AG08396 (cell line): ENCODE measurements around the gene PPT1.

Experiments used
- DNase-seq: peaks from one replicate; pipeline ENCODE4 v3.0.0; 2012; ENCODE audit warnings: low spot score, mixed read lengths

Gene PPT1

GRCh38 chr1:40096977-40097782 lies at the start of gene PPT1:
TSS of gene PPT1 (minus strand) at chr1:40097252. CDS start at chr1:40097238, 14 bp downstream.
- peak; percentile 89 for DNase-seq

GRCh38 chr1:40143891-40144575 lies 47.0 kb upstream of the PPT1 start:
- peak; percentile 48 for DNase-seq

GRCh38 chr1:40141878-40142535 lies 45.0 kb upstream of the PPT1 start:
- no peak for DNase-seq

- peak; percentile 19 for DNase-seq
Observed at GRCh38 chr1:40140211-40140973, 43.3 kb upstream of the PPT1 start.

GRCh38 chr1:40133839-40134238 lies 36.8 kb upstream of the PPT1 start:
- no peak for DNase-seq

- DNase-seq, result no peak
Observed at GRCh38 chr1:40133312-40133665, 36.2 kb upstream of the PPT1 start.

GRCh38 chr1:40132383-40133311 lies 35.6 kb upstream of the PPT1 start:
- peak; percentile 21 for DNase-seq

GRCh38 chr1:40130892-40131291 lies 33.8 kb upstream of the PPT1 start:
- no peak for DNase-seq

- no peak for DNase-seq
Observed at GRCh38 chr1:40122855-40123254, 25.8 kb upstream of the PPT1 start.

GRCh38 chr1:40120128-40120527 lies 23.1 kb upstream of the PPT1 start:
- DNase-seq, result no peak

GRCh38 chr1:40114400-40114799 lies 17.3 kb upstream of the PPT1 start:
- DNase-seq, result no peak

GRCh38 chr1:40110389-40110788 lies 13.3 kb upstream of the PPT1 start:
- DNase-seq, result no peak

- DNase-seq, result no peak
Observed at GRCh38 chr1:40107290-40107959, 10.4 kb upstream of the PPT1 start.

GRCh38 chr1:40105028-40105427 lies 8.0 kb upstream of the PPT1 start:
- DNase-seq, result no peak

- no peak for DNase-seq
Observed at GRCh38 chr1:40102896-40103295, 5.8 kb upstream of the PPT1 start.

GRCh38 chr1:40102038-40102437 lies 5.0 kb upstream of the PPT1 start:
- DNase-seq, result no peak

GRCh38 chr1:40096646-40096976 lies 441 bp downstream of the PPT1 start:
- no peak for DNase-seq

GRCh38 chr1:40095806-40096205 lies 1.2 kb downstream of the PPT1 start:
- no peak for DNase-seq

GRCh38 chr1:40094466-40095110 lies 2.5 kb downstream of the PPT1 start:
- DNase-seq, result no peak
